GM12801 (cell line): ENCODE measurements around the gene C19orf53.

ENCODE experiments used
- TF ChIP-seq, protein P1 (sequence below): IDR thresholded peaks from one replicate; pipeline ENCODE4 v1.5.1; 2011; ENCODE audit warnings: control low read depth; ENCODE audit not compliant: insufficient read length; ENCODE audit errors: extremely low read depth

C19orf53 gene

DNA sequence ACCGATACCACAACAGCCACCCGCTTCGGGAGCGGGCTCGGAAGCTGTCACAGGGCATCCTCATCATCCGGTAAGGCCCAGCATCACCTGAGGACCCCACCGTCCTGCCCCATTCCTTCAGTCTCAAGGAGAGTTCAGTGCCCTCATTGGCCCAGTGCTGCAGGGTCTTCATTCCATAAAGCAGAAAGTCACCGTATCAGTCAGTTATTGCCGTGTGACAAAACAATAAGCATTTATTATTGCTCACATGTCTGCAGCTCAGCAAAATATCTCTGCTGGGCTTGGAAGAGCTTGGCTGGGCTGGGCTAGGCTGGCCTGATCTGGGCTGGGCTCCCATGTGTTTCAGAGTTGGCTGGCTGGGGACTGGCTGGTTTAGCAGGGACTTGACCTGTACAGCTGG lies 18.0 kb upstream of the C19orf53 start:
- TF ChIP-seq, protein P1, sequence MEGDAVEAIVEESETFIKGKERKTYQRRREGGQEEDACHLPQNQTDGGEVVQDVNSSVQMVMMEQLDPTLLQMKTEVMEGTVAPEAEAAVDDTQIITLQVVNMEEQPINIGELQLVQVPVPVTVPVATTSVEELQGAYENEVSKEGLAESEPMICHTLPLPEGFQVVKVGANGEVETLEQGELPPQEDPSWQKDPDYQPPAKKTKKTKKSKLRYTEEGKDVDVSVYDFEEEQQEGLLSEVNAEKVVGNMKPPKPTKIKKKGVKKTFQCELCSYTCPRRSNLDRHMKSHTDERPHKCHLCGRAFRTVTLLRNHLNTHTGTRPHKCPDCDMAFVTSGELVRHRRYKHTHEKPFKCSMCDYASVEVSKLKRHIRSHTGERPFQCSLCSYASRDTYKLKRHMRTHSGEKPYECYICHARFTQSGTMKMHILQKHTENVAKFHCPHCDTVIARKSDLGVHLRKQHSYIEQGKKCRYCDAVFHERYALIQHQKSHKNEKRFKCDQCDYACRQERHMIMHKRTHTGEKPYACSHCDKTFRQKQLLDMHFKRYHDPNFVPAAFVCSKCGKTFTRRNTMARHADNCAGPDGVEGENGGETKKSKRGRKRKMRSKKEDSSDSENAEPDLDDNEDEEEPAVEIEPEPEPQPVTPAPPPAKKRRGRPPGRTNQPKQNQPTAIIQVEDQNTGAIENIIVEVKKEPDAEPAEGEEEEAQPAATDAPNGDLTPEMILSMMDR = no peak

DNA sequence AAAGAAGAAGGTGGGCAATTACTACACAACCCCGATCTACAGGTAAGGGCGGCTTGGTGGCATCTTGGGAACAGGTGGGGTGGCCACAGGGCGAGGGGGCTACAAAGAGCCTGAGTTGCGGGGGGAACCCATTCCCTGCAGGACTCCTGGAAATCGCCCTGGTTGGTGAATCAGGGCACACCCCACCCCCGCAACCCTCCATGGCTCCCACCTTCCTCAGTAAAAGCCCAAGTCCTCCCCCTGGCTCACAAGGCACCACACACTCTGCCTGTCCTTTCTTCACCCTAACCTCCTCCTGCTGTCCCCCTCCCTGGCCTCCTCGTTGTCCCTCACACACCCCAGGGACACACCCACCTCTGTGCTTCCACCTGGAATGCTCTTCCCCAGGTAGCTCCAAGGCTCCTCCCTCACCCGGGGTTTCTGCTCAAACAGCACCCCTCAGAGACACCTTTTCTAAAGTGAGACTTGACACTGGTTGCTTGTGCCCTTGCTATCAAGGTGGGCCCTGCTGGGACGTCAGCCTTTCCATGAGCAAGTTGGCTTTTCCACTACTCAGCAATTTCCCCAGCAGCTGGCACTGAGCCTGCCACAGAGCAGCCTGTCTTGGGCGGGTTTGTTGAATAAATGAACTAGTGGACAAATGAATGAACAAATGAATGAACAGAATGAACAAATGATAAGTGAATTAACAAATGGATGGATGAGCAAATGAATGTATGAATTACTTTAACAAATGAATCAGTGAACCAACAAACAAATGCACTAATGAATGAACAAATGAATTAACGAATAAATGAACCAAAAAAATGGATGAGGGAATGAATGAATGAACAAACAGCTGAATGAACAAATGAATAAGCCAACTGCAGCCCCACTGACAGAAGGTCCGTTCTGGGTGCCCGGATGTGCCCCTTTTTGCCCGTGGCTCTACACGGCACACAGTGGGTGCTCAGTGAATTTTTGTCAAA lies 16.2 kb upstream of the C19orf53 start:
- TF ChIP-seq, protein P1 = no peak

DNA sequence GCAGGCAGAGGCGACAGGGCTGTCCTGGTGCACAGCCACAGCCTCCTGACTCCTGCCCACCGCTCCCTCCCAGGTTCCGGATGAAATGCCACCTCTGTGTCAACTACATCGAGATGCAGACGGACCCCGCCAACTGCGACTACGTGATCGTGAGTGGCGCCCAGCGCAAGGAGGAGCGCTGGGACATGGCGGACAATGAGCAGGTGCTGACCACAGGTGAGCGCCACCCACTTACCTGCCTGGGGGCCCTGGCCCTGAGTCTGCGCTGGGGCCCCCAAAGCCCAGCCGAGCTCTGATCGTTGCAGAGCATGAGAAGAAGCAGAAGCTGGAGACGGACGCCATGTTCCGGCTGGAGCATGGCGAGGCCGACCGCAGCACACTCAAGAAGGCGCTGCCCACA lies 15.5 kb upstream of the C19orf53 start:
- TF ChIP-seq, protein P1 = no peak

DNA sequence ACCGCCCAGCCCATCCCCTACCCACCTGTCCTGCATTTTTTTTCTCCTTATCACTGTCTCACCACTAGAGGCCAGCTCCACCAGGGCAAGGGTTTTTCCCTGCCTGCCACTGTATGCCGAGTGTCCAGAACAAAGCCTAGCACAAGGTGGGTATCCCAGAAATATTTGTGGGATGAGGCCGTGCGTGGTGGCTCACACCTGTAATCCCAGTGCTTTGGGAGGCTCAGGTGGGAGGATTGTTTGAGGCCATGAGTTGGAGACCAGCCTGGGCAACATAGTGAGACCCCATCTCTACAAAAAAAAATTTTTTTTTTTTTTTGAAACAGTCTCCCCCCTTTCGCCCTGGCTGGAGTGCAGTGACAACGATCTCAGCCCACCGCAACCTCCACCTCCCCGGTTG lies 12.8 kb upstream of the C19orf53 start:
- TF ChIP-seq, protein P1 = no peak

DNA sequence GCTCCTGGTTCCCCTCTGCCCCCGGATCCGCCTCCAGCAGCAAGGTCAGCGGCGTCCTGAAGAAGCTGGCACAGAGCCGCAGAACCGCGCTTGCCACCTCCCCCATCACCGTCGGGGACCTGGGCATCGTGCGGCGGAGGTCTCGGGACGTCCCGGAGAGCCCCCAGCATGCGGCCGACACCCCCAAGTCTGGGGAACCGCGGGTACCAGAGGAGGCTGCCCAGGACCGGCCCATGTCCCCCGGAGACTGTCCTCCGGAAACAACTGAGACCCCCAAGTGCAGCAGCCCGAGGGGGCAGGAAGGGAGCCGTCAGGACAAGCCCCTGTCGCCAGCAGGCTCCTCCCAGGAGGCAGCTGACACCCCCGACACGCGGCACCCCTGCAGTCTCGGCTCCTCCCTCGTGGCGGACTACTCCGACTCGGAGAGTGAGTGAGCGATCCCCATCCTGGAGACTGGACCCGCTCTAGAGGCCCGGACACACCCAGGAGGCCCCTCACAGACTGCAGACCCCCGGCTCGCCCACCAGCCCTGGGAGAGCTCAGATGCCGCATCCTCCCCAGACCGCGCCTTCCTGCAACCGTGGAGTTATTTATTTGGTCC lies 11.5 kb upstream of the C19orf53 start:
- TF ChIP-seq, protein P1 = no peak

DNA sequence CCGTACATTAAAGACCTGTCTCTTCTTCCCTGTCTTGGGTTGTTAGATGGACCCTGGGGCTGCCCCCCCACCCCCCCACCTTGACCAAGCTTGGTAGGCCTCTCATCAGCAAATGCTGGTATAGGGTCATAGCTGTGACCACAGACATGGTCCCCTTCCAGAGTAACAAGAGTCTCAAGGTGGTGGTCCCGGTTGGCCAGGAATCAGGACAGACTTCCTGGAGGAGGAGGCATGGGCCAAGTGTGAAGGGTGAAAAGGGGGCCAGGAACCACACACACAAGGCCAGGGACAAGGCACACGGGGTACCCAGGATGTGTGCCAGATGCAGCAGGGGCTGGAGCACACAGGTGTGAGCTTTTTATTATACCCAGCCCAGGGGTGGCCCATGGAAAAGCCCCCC lies 11.0 kb upstream of the C19orf53 start:
- TF ChIP-seq, protein P1 = no peak

DNA sequence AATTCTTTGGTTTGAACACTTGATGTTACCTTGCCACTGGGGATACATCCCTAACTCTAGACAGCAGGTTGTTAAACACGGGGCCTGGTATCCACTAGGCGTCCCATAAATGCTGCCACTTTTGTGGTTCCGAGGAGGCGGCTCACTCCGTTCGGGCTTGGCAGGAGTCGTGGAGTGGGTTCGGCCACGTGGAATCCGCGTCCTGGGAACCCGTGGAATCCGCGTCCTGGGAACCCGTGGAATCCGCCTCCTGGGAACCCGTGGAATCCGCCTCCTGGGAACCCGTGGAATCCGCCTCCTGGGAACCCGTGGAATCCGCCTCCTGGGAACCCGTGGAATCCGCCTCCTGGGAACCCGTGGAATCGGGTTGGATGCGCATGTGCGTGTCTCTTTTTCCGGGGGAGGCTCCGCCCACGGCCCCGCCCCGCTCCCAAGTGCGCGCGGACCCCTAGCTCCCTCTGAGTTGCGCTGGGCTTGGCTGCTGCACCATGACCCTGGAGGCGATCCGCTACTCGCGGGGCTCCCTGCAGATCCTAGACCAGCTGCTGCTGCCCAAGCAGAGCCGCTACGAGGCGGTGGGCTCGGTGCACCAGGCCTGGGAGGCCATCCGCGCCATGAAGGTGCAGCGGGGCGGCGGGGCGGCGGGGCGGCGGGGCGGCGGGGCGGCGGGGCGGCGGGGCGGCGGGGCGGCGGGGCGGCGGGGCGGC lies 10.0 kb upstream of the C19orf53 start, which contains the start of gene MRI1:
MRI1 (plus strand) TSS at position 422 of the 707 bp plus-strand sequence; CDS start at position 489, 67 bp downstream.
- TF ChIP-seq, protein P1 = no peak
